Measurements from ENCODE around the gene ADGRV1.

The ADGRV1 gene

GRCh38 chr5:90554358-90555006 is 4.1 kb upstream of the ADGRV1 start:
- no peaks in the 10 kb centered on the region for H3K4me1 ChIP-seq (ENCODE audit: control insufficient read depth, insufficient read depth, low read length)
- no peaks in the 10 kb centered on the region for H3K9me3 ChIP-seq (ENCODE audit: control insufficient read depth, low read length)
- H3K9ac ChIP-seq (ENCODE audit: low read length), result no peak overlapping the region
- H3K4me3 ChIP-seq (ENCODE audit: low read length), result no peak overlapping the region
- H3K36me3 ChIP-seq (ENCODE audit: control insufficient read depth, insufficient read depth, low read length, severe bottlenecking), result no peaks in the 10 kb centered on the region
- H3K27me3 ChIP-seq (replicated peaks; ENCODE audit: control insufficient read depth, insufficient read depth, low read length), result peaks cover 74% of the 10 kb centered on the region
- DNase-seq (ENCODE audit: low read depth), result no peak

- no peak overlapping the region for H3K4me3 ChIP-seq (ENCODE audit: low read length)
- no peak for DNase-seq (ENCODE audit: low read depth)
- H3K36me3 ChIP-seq (ENCODE audit: control insufficient read depth, insufficient read depth, low read length, severe bottlenecking), result no peaks in the 10 kb centered on the region
- H3K9me3 ChIP-seq (ENCODE audit: control insufficient read depth, low read length), result no peaks in the 10 kb centered on the region
- H3K9ac ChIP-seq (ENCODE audit: low read length), result no peak overlapping the region
- H3K27me3 ChIP-seq (replicated peaks; ENCODE audit: control insufficient read depth, insufficient read depth, low read length), result peaks cover 79% of the 10 kb centered on the region
- no peaks in the 10 kb centered on the region for H3K4me1 ChIP-seq (ENCODE audit: control insufficient read depth, insufficient read depth, low read length)
Observed at GRCh38 chr5:90555666-90556065, 2.9 kb upstream of the ADGRV1 start.

GRCh38 chr5:90557391-90557790 is 1.2 kb upstream of the ADGRV1 start:
- H3K9me3 ChIP-seq (ENCODE audit: control insufficient read depth, low read length), result no peaks in the 10 kb centered on the region
- peaks cover 80% of the 10 kb centered on the region for H3K27me3 ChIP-seq (replicated peaks; ENCODE audit: control insufficient read depth, insufficient read depth, low read length)
- H3K9ac ChIP-seq (ENCODE audit: low read length), result no peak overlapping the region
- no peak overlapping the region for H3K4me3 ChIP-seq (ENCODE audit: low read length)
- H3K36me3 ChIP-seq (ENCODE audit: control insufficient read depth, insufficient read depth, low read length, severe bottlenecking), result no peaks in the 10 kb centered on the region
- DNase-seq (ENCODE audit: low read depth), result no peak
- no peaks in the 10 kb centered on the region for H3K4me1 ChIP-seq (ENCODE audit: control insufficient read depth, insufficient read depth, low read length)

- Histone ChIP-seq H3K9ac (ENCODE audit: low read length) (no peak overlapping the region), H3K27me3 (replicated peaks; ENCODE audit: control insufficient read depth, insufficient read depth, low read length) (peaks cover 76% of the 10 kb centered on the region), H3K9me3 (ENCODE audit: control insufficient read depth, low read length) (no peaks in the 10 kb centered on the region), H3K36me3 (ENCODE audit: control insufficient read depth, insufficient read depth, low read length, severe bottlenecking) (no peaks in the 10 kb centered on the region), H3K4me1 (ENCODE audit: control insufficient read depth, insufficient read depth, low read length) (no peaks in the 10 kb centered on the region), H3K4me3 (ENCODE audit: low read length) (peak overlapping the region; percentile 57)
- no peak for DNase-seq (ENCODE audit: low read depth)
Observed at GRCh38 chr5:90557871-90558270, 726 bp upstream of the ADGRV1 start.

GRCh38 chr5:90560771-90561170 is 2.2 kb downstream of the ADGRV1 start:
- H3K4me3 ChIP-seq (ENCODE audit: low read length), result no peak overlapping the region

GRCh38 chr5:90561766-90562165 is 3.2 kb downstream of the ADGRV1 start:
- no peak for DNase-seq (ENCODE audit: low read depth)
- H3K36me3 ChIP-seq (ENCODE audit: control insufficient read depth, insufficient read depth, low read length, severe bottlenecking), result no peaks in the 10 kb centered on the region
- no peaks in the 10 kb centered on the region for H3K9me3 ChIP-seq (ENCODE audit: control insufficient read depth, low read length)
- H3K27me3 ChIP-seq (replicated peaks; ENCODE audit: control insufficient read depth, insufficient read depth, low read length), result peaks cover 53% of the 10 kb centered on the region
- no peak overlapping the region for H3K4me3 ChIP-seq (ENCODE audit: low read length)
- no peak overlapping the region for H3K9ac ChIP-seq (ENCODE audit: low read length)
- no peaks in the 10 kb centered on the region for H3K4me1 ChIP-seq (ENCODE audit: control insufficient read depth, insufficient read depth, low read length)

More at GRCh38 chr5:90560771-90561170, 2.2 kb downstream of the ADGRV1 start:
- no peaks in the 10 kb centered on the region for H3K4me1 ChIP-seq (ENCODE audit: control insufficient read depth, insufficient read depth, low read length)
- H3K9me3 ChIP-seq (ENCODE audit: control insufficient read depth, low read length), result no peaks in the 10 kb centered on the region
- no peaks in the 10 kb centered on the region for H3K36me3 ChIP-seq (ENCODE audit: control insufficient read depth, insufficient read depth, low read length, severe bottlenecking)
- no peak for DNase-seq (ENCODE audit: low read depth)
- H3K9ac ChIP-seq (ENCODE audit: low read length), result no peak overlapping the region
- peaks cover 61% of the 10 kb centered on the region for H3K27me3 ChIP-seq (replicated peaks; ENCODE audit: control insufficient read depth, insufficient read depth, low read length)

- Histone ChIP-seq H3K4me3 (ENCODE audit: low read length) (no peak overlapping the region), H3K4me1 (ENCODE audit: control insufficient read depth, insufficient read depth, low read length) (no peaks in the 10 kb centered on the region), H3K27me3 (replicated peaks; ENCODE audit: control insufficient read depth, insufficient read depth, low read length) (peaks cover 47% of the 10 kb centered on the region), H3K9ac (ENCODE audit: low read length) (no peak overlapping the region), H3K36me3 (ENCODE audit: control insufficient read depth, insufficient read depth, low read length, severe bottlenecking) (no peaks in the 10 kb centered on the region), H3K9me3 (ENCODE audit: control insufficient read depth, low read length) (no peaks in the 10 kb centered on the region)
- no peak for DNase-seq (ENCODE audit: low read depth)
Observed at GRCh38 chr5:90562341-90562740, 3.7 kb downstream of the ADGRV1 start.

GRCh38 chr5:90563108-90563507 is 4.5 kb downstream of the ADGRV1 start:
- Histone ChIP-seq H3K9ac (ENCODE audit: low read length) (no peak overlapping the region), H3K4me3 (ENCODE audit: low read length) (no peak overlapping the region), H3K36me3 (ENCODE audit: control insufficient read depth, insufficient read depth, low read length, severe bottlenecking) (no peaks in the 10 kb centered on the region)

GRCh38 chr5:90565491-90565890 is 6.9 kb downstream of the ADGRV1 start:
- DNase-seq (ENCODE audit: low read depth), result no peak
- peaks cover 16% of the 10 kb centered on the region for H3K27me3 ChIP-seq (replicated peaks; ENCODE audit: control insufficient read depth, insufficient read depth, low read length)
- no peak overlapping the region for H3K9ac ChIP-seq (ENCODE audit: low read length)
- H3K4me3 ChIP-seq (ENCODE audit: low read length), result no peak overlapping the region
- H3K4me1 ChIP-seq (ENCODE audit: control insufficient read depth, insufficient read depth, low read length), result no peaks in the 10 kb centered on the region
- H3K9me3 ChIP-seq (ENCODE audit: control insufficient read depth, low read length), result peaks cover 15% of the 10 kb centered on the region
- H3K36me3 ChIP-seq (ENCODE audit: control insufficient read depth, insufficient read depth, low read length, severe bottlenecking), result no peaks in the 10 kb centered on the region

More at GRCh38 chr5:90563108-90563507, 4.5 kb downstream of the ADGRV1 start:
- no peaks in the 10 kb centered on the region for H3K9me3 ChIP-seq (ENCODE audit: control insufficient read depth, low read length)
- peaks cover 39% of the 10 kb centered on the region for H3K27me3 ChIP-seq (replicated peaks; ENCODE audit: control insufficient read depth, insufficient read depth, low read length)
- no peaks in the 10 kb centered on the region for H3K4me1 ChIP-seq (ENCODE audit: control insufficient read depth, insufficient read depth, low read length)
- no peak for DNase-seq (ENCODE audit: low read depth)

- Histone ChIP-seq H3K36me3 (ENCODE audit: control insufficient read depth, insufficient read depth, low read length, severe bottlenecking) (no peaks in the 10 kb centered on the region), H3K27me3 (replicated peaks; ENCODE audit: control insufficient read depth, insufficient read depth, low read length) (peaks cover 2% of the 10 kb centered on the region), H3K4me1 (ENCODE audit: control insufficient read depth, insufficient read depth, low read length) (no peaks in the 10 kb centered on the region), H3K9ac (ENCODE audit: low read length) (no peak overlapping the region), H3K4me3 (ENCODE audit: low read length) (no peak overlapping the region), H3K9me3 (ENCODE audit: control insufficient read depth, low read length) (peaks cover 22% of the 10 kb centered on the region)
- DNase-seq (ENCODE audit: low read depth), result no peak
Observed at GRCh38 chr5:90569084-90569483, 10.5 kb downstream of the ADGRV1 start.

- H3K4me3 ChIP-seq (ENCODE audit: low read length), result no peak overlapping the region
- H3K9me3 ChIP-seq (ENCODE audit: control insufficient read depth, low read length), result peaks cover 22% of the 10 kb centered on the region
- H3K9ac ChIP-seq (ENCODE audit: low read length), result no peak overlapping the region
- no peaks in the 10 kb centered on the region for H3K36me3 ChIP-seq (ENCODE audit: control insufficient read depth, insufficient read depth, low read length, severe bottlenecking)
- no peak for DNase-seq (ENCODE audit: low read depth)
- no peaks in the 10 kb centered on the region for H3K27me3 ChIP-seq (replicated peaks; ENCODE audit: control insufficient read depth, insufficient read depth, low read length)
- H3K4me1 ChIP-seq (ENCODE audit: control insufficient read depth, insufficient read depth, low read length), result no peaks in the 10 kb centered on the region
Observed at GRCh38 chr5:90570034-90570433, 11.4 kb downstream of the ADGRV1 start.

Data from adipocyte (in vitro differentiated cells).